NCI-H2029 treated with DMSO at 0.1 percent for 48 hours (cell line): ENCODE data around the gene CPS1.

Source experiments
- DNase-seq: peaks from one replicate; lab custom pipeline; 2025; lab: John Stamatoyannopoulos, UW

The CPS1 gene

GRCh38 chr2:210606001-210606400 is 49.6 kb downstream of the CPS1 start:
- DNase-seq, result no peak

- DNase-seq, result no peak
Measured at GRCh38 chr2:210611466-210611865, 55.1 kb downstream of the CPS1 start.

- DNase-seq, result no peak
Measured at GRCh38 chr2:210616074-210616473, 59.7 kb downstream of the CPS1 start.

- no peak for DNase-seq
Measured at GRCh38 chr2:210617318-210617717, 60.9 kb downstream of the CPS1 start.

GRCh38 chr2:210617732-210618330 is 61.4 kb downstream of the CPS1 start:
- DNase-seq, result peak; percentile 55

GRCh38 chr2:210620456-210620855 is 64.1 kb downstream of the CPS1 start:
- no peak for DNase-seq

GRCh38 chr2:210623506-210623905 is 67.1 kb downstream of the CPS1 start:
- no peak for DNase-seq

GRCh38 chr2:210626849-210627248 is 70.5 kb downstream of the CPS1 start:
- DNase-seq, result no peak

GRCh38 chr2:210630873-210631560 is 74.6 kb downstream of the CPS1 start:
- DNase-seq, result peak; percentile 77

- DNase-seq, result no peak
Measured at GRCh38 chr2:210633699-210634098, 77.3 kb downstream of the CPS1 start.

GRCh38 chr2:210635257-210635656 is 78.9 kb downstream of the CPS1 start:
- DNase-seq, result no peak

GRCh38 chr2:210642333-210642732 is 85.9 kb downstream of the CPS1 start:
- no peak for DNase-seq

GRCh38 chr2:210647151-210647550 is 90.8 kb downstream of the CPS1 start:
- DNase-seq, result no peak

- DNase-seq, result no peak
Measured at GRCh38 chr2:210654091-210654490, 97.7 kb downstream of the CPS1 start.

- no peak for DNase-seq
Measured at GRCh38 chr2:210655229-210655975, 99.0 kb downstream of the CPS1 start.

GRCh38 chr2:210657874-210658273 is 101.5 kb downstream of the CPS1 start:
- no peak for DNase-seq

- no peak for DNase-seq
Measured at GRCh38 chr2:210660751-210661150, 104.4 kb downstream of the CPS1 start.

GRCh38 chr2:210662560-210662959 is 106.2 kb downstream of the CPS1 start:
- no peak for DNase-seq

GRCh38 chr2:210663631-210664089 is 107.3 kb downstream of the CPS1 start:
- DNase-seq, result no peak

- DNase-seq, result no peak
Measured at GRCh38 chr2:210667711-210668110, 111.3 kb downstream of the CPS1 start.

- DNase-seq, result no peak
Measured at GRCh38 chr2:210671065-210671464, 114.7 kb downstream of the CPS1 start.

- no peak for DNase-seq
Measured at GRCh38 chr2:210673117-210673516, 116.7 kb downstream of the CPS1 start.

- DNase-seq, result no peak
Measured at GRCh38 chr2:210676067-210676466, 119.7 kb downstream of the CPS1 start.
